Gastrocnemius medialis (tissue), 4 donors: ENCODE data around the gene NRL. TPM values are rescaled to one million over a fixed set of nuclear protein-coding genes. Genes with fewer than 3 reads are reported as not detected.

ENCODE experiments used
- ATAC-seq, 2 donors: fragments of 150-250 bp; one replicate each; pipeline ENCODE4 v1.9.1; 2016
- DNase-seq, 2 donors: peaks; one replicate each; pipeline ENCODE4 v3.0.0-alpha.2; 2019
- H3K27ac ChIP-seq, 4 donors: fragments of 200-600 bp; sonication (generic); 1 replicate in 1 of 4; 2 replicates in 3 of 4; pipeline ENCODE4 v1.5.1; 2016 to 2018; ENCODE audit warnings: mild to moderate bottlenecking in 2 of 4, moderate library complexity in 1 of 4
- H3K27me3 ChIP-seq, 3 donors: fragments of 200-600 bp; sonication (generic) in 2 of 3; 1 replicate in 1 of 3; 2 replicates in 2 of 3; pipeline versions ENCODE4 v1.5.1 to v1.6.0; 2016 to 2019; ENCODE audit warnings: mild to moderate bottlenecking in 1 of 3, moderate library complexity in 1 of 3
- H3K36me3 ChIP-seq, 2 donors: fragments of 200-600 bp; sonication (generic) in 1 of 2; one replicate each; pipeline ENCODE4 v1.5.1; 2017 to 2018
- H3K4me1 ChIP-seq, 2 donors: fragments of 200-600 bp; sonication (generic) in 1 of 2; one replicate each; pipeline ENCODE4 v1.5.1; 2016 to 2017; ENCODE audit warnings: mild to moderate bottlenecking in 2 of 2
- H3K4me3 ChIP-seq, 4 donors: fragments of 200-600 bp; sonication (generic) in 3 of 4; 1 replicate in 1 of 4; 2 replicates in 3 of 4; pipeline ENCODE4 v1.5.1; 2016 to 2019; ENCODE audit warnings: mild to moderate bottlenecking in 2 of 4
- H3K9me3 ChIP-seq, 3 donors: fragments of 200-600 bp; sonication (generic) in 2 of 3; 1 replicate in 1 of 3; 2 replicates in 2 of 3; pipeline ENCODE4 v1.5.1; 2016 to 2019
- POLR2A ChIP-seq, 2 donors: fragments of 450-650 bp; IDR thresholded peaks; one replicate each; pipeline ENCODE4 v1.6.1; 2017; ENCODE audit warnings: antibody characterized with exemption in 2 of 2, mild to moderate bottlenecking in 2 of 2, moderate library complexity in 2 of 2
- in situ Hi-C, 4 donors: fragments of 200-750 bp; cut with MboI; loops; one replicate each; pipeline versions ENCODE4 v1.15.0 to v1.8.0; 2017; ENCODE audit warnings: low sequenced_read_pairs in 4 of 4
- intact Hi-C: fragments of 100-400 bp; cut with DNase I; formaldehyde crosslinking; loops from one replicate; pipeline ENCODE4 v1.15.1; 2023; ENCODE audit warnings: low total_unique reads
- total RNA-seq, 4 donors: library from RNA; depleted of rRNA; stranded (reverse); fragments of >200 nt; gene quantifications; one replicate each; pipeline versions ENCODE4 v1.1.0 to v1.2.3, GENCODE V29; 2016
- TF ChIP-seq, protein P1 (sequence below), 5 experiments: fragments of 450-650 bp in 3 of 5; fragments of 200-600 bp in 2 of 5; sonication (generic) in 2 of 5; IDR thresholded peaks in 4 of 5; conservative IDR thresholded peaks in 1 of 5; 1 replicate in 4 of 5; 2 replicates in 1 of 5; pipeline ENCODE4 v1.5.1; 2016 to 2019; ENCODE audit warnings: antibody characterized with exemption in 5 of 5, mild to moderate bottlenecking in 3 of 5, moderate library complexity in 3 of 5

The NRL gene
- total RNA-seq, 4 donors from 2014 or later, result 0.82 to 4.5 (median 2.4) TPM

DNA sequence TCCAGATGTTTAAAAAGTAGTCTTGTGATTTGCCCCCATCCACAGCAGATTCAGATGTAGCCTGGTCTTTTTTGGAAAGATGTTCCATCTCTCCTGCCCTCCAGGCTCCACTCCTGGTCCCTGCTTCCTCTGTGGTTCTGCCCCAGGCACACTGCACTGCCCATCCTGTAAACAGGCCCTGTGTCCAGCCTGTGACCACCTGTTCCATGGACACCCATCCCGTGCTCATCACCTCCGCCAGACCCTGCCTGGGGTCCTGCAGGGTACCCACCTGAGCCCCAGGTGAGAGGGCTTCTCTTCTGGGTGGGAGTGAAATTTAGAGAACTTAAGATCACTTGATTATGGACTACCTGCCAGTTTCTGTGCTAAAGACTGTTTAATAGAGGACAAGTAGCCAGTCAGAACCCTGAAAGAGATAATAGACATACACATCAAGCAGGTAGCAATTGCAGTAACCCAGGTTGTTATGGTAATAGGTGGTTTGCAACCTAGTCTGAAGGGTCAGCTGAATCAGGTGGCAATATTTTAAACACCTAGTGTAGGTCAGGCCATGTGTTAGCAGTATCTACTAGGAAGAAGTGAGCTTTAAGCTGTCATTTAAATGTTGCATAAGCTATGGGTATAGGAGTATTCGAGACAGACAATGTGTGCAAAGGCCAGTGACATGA, 34.7 kb upstream of the NRL start:
- Histone ChIP-seq H3K4me3 (no peak overlapping the region), H3K36me3 (peaks cover 0 to 53% of the 10 kb centered on the region in 2 donors), H3K4me1 (peaks cover 18 to 19% of the 10 kb centered on the region in 2 donors), H3K27ac (no peak overlapping the region), H3K27me3 (no peaks in the 10 kb centered on the region), H3K9me3 (no peaks in the 10 kb centered on the region)
- intact Hi-C loops (no loop called here), in situ Hi-C loops (loop anchor here in 1 of 4 donors (25.0 kb wide), 1 partner anchor 837 kb away; the partner anchor contains the start of genes BCL2L2, PABPN1 and PPP1R3E)
- no peak for TF ChIP-seq POLR2A (IDR thresholded peaks at IDR 0.05)
- TF ChIP-seq, protein P1, sequence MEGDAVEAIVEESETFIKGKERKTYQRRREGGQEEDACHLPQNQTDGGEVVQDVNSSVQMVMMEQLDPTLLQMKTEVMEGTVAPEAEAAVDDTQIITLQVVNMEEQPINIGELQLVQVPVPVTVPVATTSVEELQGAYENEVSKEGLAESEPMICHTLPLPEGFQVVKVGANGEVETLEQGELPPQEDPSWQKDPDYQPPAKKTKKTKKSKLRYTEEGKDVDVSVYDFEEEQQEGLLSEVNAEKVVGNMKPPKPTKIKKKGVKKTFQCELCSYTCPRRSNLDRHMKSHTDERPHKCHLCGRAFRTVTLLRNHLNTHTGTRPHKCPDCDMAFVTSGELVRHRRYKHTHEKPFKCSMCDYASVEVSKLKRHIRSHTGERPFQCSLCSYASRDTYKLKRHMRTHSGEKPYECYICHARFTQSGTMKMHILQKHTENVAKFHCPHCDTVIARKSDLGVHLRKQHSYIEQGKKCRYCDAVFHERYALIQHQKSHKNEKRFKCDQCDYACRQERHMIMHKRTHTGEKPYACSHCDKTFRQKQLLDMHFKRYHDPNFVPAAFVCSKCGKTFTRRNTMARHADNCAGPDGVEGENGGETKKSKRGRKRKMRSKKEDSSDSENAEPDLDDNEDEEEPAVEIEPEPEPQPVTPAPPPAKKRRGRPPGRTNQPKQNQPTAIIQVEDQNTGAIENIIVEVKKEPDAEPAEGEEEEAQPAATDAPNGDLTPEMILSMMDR (IDR thresholded peaks at IDR 0.05 in 4 of 5, conservative IDR thresholded peaks at IDR 0.05 in 1 of 5), result no peak
- no peak for ATAC-seq
- DNase-seq, result no peak

DNA sequence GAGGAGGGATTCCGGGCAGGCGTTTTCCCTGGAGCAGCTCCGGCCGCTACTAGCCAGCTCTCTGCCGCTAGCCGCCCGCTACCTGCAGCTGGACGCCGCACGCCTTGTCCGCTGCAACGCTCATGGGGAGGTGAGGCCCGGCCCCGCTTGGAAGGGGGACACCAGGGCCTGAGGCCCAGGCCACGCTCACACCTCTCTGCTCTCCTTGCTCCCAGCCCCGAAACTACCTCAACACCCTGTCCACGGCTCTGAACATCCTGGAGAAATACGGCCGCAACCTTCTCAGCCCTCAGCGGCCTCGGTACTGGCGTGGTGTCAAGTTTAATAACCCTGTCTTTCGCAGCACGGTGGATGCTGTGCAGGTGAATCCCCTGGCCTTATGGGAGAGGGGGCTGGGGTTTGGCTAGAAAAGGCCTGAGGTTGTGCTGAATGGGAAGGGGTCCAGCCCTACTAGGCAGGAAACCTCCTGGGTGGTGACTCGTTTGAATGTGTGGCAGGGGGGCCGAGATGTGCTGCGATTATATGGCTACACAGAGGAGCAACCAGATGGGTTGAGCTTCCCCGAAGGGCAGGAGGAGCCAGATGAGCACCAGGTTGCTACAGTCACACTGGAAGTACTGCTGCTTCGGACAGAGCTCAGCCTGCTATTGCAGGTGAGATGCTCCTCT, 33.1 kb upstream of the NRL start:
- peaks cover 0 to 54% of the 10 kb centered on the region in 2 donors for H3K36me3 ChIP-seq
- H3K9me3 ChIP-seq, result no peaks in the 10 kb centered on the region
- TF ChIP-seq, protein P1 (IDR thresholded peaks at IDR 0.05 in 4 of 5, conservative IDR thresholded peaks at IDR 0.05 in 1 of 5), result no peak
- no peak for TF ChIP-seq POLR2A (IDR thresholded peaks at IDR 0.05)
- in situ Hi-C loops, result loop anchor here in 1 of 4 donors (25.0 kb wide), 1 partner anchor 836 kb away; the partner anchor contains the start of genes BCL2L2, PABPN1 and PPP1R3E
- H3K4me3 ChIP-seq, result peak overlapping the region; percentile 72 to 92 (median 84)
- intact Hi-C loops, result loop anchor here (1.0 to 2.0 kb wide), 4 partner anchors 13 to 85 kb away; partner anchors contain the start of genes DCAF11, GMPR2, IPO4 and IRF9
- H3K27me3 ChIP-seq, result no peaks in the 10 kb centered on the region
- DNase-seq (no peak), ATAC-seq (peak; percentile 0)
- peak overlapping the region; percentile 92 to 97 (median 92) for H3K27ac ChIP-seq
- H3K4me1 ChIP-seq, result peaks cover 18 to 19% of the 10 kb centered on the region in 2 donors

DNA sequence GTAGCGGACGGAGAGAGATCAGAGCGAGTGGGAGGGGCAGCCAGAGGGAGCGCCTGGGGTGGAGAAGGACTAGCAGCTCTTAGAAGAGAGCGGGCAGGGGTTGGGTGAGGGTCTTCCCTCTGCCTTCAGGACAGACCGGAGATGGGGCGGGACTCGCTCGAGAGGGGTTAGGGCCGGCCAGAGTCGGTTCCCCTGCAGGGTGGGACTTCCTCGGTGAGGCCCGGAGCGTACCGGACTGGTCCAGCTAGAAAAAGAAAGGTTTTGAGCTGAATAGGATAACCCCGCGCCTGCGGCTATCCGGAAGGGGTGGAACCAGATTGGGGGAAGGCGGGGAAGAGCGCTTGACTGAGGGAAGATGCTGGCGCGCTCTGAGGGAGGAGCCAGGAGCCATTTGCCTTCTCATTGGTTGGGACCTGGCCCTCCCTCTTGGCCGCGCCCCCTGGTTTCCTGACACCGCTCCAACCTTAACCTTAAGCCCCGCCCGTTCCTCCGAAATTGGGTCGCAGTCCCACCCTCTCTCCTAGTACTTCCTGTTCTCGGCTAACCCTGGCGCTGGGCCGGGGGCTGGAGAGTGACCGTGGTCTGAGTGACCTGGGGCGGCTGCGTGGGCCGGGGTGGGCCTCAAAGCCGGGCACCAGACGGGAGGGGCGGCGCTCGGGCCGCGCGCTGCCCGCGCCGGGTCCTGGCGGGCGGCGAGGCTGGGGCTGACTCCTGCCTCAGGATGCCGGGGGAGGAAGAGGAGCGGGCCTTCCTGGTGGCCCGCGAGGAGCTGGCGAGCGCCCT, 32.4 kb upstream of the NRL start, which contains the start of gene RNF31:
TSS of gene RNF31 (plus strand) at position 521 of the 783 bp plus-strand sequence. CDS start at position 722, 201 bp downstream.
- DNase-seq (peak; percentile 98 to 99), ATAC-seq (peak; percentile 89 to 94)
- intact Hi-C loops (loop anchor here (1.0 to 2.0 kb wide), 4 partner anchors 14 to 86 kb away; partner anchors contain the start of genes DCAF11, GMPR2, IPO4 and IRF9), in situ Hi-C loops (loop anchor here in 1 of 4 donors (25.0 kb wide), 1 partner anchor 835 kb away; the partner anchor contains the start of genes BCL2L2, PABPN1 and PPP1R3E)
- no peaks in the 10 kb centered on the region for H3K27me3 ChIP-seq
- peak within 1 kb of the TSS; percentile 92 to 97 (median 92) for H3K27ac ChIP-seq
- H3K36me3 ChIP-seq, result peaks cover 0 to 48% of the 10 kb centered on the region in 2 donors
- H3K4me1 ChIP-seq, result peaks cover 21% of the 10 kb centered on the region in 2 donors
- TF ChIP-seq POLR2A (IDR thresholded peaks at IDR 0.05), result peak; percentile 72 to 82
- TF ChIP-seq, protein P1 (IDR thresholded peaks at IDR 0.05 in 4 of 5, conservative IDR thresholded peaks at IDR 0.05 in 1 of 5), result no peak
- H3K9me3 ChIP-seq, result no peaks in the 10 kb centered on the region
- peak within 1 kb of the TSS; percentile 75 to 92 (median 84) for H3K4me3 ChIP-seq

DNA sequence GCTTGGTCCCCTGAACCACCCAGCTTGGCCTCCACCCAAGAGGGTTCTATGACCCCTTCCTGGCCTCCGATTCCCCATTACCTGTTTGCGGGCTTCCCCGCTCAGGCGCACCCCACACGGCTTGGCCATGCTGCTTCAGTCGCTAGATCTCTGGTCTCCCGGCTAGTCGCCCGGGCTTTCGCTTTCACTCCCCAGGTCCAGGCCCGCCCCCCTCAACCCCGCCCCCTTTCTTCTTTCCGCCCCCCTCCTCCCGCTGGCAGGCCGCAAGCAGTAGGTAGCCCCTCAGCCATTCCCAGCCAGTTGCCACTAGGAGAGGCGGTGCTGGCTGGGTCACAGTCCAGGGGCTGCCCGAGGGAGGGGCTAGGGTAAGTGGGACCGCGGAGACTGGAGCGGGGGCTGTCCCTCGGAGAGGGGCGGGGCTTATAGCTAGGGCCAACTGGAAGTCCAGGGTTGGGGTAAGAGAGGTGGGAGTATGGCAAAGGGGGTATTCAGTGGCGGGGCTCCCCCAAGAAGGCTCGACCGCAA, 31.8 kb upstream of the NRL start, which contains the start of gene PSME2:
TSS of gene PSME2 (minus strand) at position 158 of the 525 bp plus-strand sequence. CDS start at position 129, 29 bp downstream.
- in situ Hi-C loops, result loop anchor here in 1 of 4 donors (25.0 kb wide), 1 partner anchor 834 kb away; the partner anchor contains the start of genes BCL2L2, PABPN1 and PPP1R3E
- intact Hi-C loops, result loop anchor here (2.0 kb wide), 1 partner anchor 86 kb away; the partner anchor contains the start of genes GMPR2 and NEDD8
- H3K27ac ChIP-seq, result peak within 1 kb of the TSS; percentile 92 to 97 (median 92)
- DNase-seq, result peak; percentile 90 to 95
- H3K4me1 ChIP-seq, result peaks cover 25 to 26% of the 10 kb centered on the region in 2 donors
- peak; percentile 77 to 81 for ATAC-seq
- H3K9me3 ChIP-seq, result no peaks in the 10 kb centered on the region
- peaks cover 0 to 42% of the 10 kb centered on the region in 2 donors for H3K36me3 ChIP-seq
- no peaks in the 10 kb centered on the region for H3K27me3 ChIP-seq
- peak within 1 kb of the TSS; percentile 75 to 92 (median 84) for H3K4me3 ChIP-seq
- TF ChIP-seq, protein P1 (IDR thresholded peaks at IDR 0.05 in 4 of 5, conservative IDR thresholded peaks at IDR 0.05 in 1 of 5), result no peak
- peak in 1 of 2 donors; percentile 21 for TF ChIP-seq POLR2A (IDR thresholded peaks at IDR 0.05)
